Aorta (tissue), 5 donors: ENCODE results near the gene ZBTB40. TPM values are rescaled to one million over a fixed set of nuclear protein-coding genes. Genes with fewer than 3 reads are reported as not detected.

Experiments used
- ATAC-seq: fragments of 200-7000 bp; cut with Tn5 transposase; one replicate; pipeline ENCODE4 v1.9.1; 2022; ENCODE audit warnings: moderate library complexity; ENCODE audit not compliant: low FRiP score
- DNase-seq, 2 donors: peaks; one replicate each; pipeline ENCODE4 v3.0.0-alpha.2; 2020
- H3K27ac ChIP-seq, 2 donors: one replicate each; pipeline ENCODE4 v1.5.1; 2013; ENCODE audit warnings: low read length in 2 of 2, mild to moderate bottlenecking in 2 of 2, moderate library complexity in 2 of 2, control low read depth in 1 of 2, inconsistent platforms in 1 of 2, low read depth in 1 of 2
- H3K27me3 ChIP-seq, 2 donors: one replicate each; pipeline ENCODE4 v1.6.1; 2013; ENCODE audit warnings: control low read depth in 1 of 2, low read length in 1 of 2, mild to moderate bottlenecking in 1 of 2, moderate library complexity in 1 of 2; ENCODE audit not compliant: insufficient read depth in 2 of 2, control insufficient read depth in 1 of 2
- H3K36me3 ChIP-seq, 2 donors: one replicate each; pipeline ENCODE4 v1.6.1; 2013; ENCODE audit warnings: control low read depth in 1 of 2, low read length in 1 of 2, mild to moderate bottlenecking in 1 of 2; ENCODE audit not compliant: insufficient read depth in 2 of 2, control insufficient read depth in 1 of 2
- H3K4me1 ChIP-seq, 2 donors: one replicate each; pipeline ENCODE4 v1.6.1; 2013; ENCODE audit warnings: low read length in 2 of 2, control low read depth in 1 of 2, mild to moderate bottlenecking in 1 of 2, moderate library complexity in 1 of 2; ENCODE audit not compliant: insufficient read depth in 2 of 2, control insufficient read depth in 1 of 2
- H3K4me3 ChIP-seq, 2 donors: one replicate each; pipeline ENCODE4 v1.5.1; 2013; ENCODE audit warnings: low read length in 2 of 2, control low read depth in 1 of 2, mild to moderate bottlenecking in 1 of 2
- H3K9me3 ChIP-seq: one replicate; pipeline ENCODE4 v1.6.1; 2013; ENCODE audit warnings: mild to moderate bottlenecking, low read length; ENCODE audit not compliant: control insufficient read depth
- WGBS, 2 donors: extraction: QIAGEN DNeasy Blood & Tissue Kit; methylation state at CpG; one replicate each; pipeline ENCODE4 v1.1.7; 2013; 5-methylcytosine and 5-hydroxymethylcytosine counted together
- intact Hi-C, 2 donors: fragments of 100-400 bp; cut with DNase I; formaldehyde crosslinking; loops; one replicate each; pipeline versions ENCODE4 v1.14.2 to v1.15.0; 2022
- polyA plus RNA-seq, 2 donors: library from polyadenylated mRNA; stranded (reverse); fragments of 200-250 nt; gene quantifications; one replicate each; pipeline ENCODE4 v1.2.3, GENCODE V29; 2013
- total RNA-seq, 2 donors: library from RNA; stranded (reverse); fragmentation: NEBNext Ultra II Directional; extraction: Animal tissue kit (Norgen Biotek cat#: 25700); gene quantifications; one replicate each; pipeline ENCODE4 v1.2.1, GENCODE V29; 2021
- donor health status: healthy with polysubstance abuse.
- donor health status: Bipolar disorder and iron deficiency.
- donor health status: DM: no; HTN: no; CAD: no.
- donor health status: DM: no; HTN: no; CAD: no.
- donor health status: DM: yes; HTN: yes; CAD: no.

Gene ZBTB40
- total and polyA plus RNA-seq, 4 donors: 4.4 to 24.9 (median 20.2) TPM

GRCh38 chr1:22440582-22440981, 11.1 kb upstream of the ZBTB40 start:
- Histone ChIP-seq H3K36me3 (no peaks in the 10 kb centered on the region), H3K4me3 (no peak overlapping the region), H3K27ac (no peak overlapping the region), H3K4me1 (no peaks in the 10 kb centered on the region), H3K27me3 (no peaks in the 10 kb centered on the region), H3K9me3 (no peaks in the 10 kb centered on the region)
- ATAC-seq (no peak), DNase-seq (no peak)
- intact Hi-C loops: loop anchor here in 1 of 2 donors (10.0 kb wide), 2 partner anchors 54 to 94 kb away; no protein-coding TSS in a partner anchor

GRCh38 chr1:22442212-22442894, 9.3 kb upstream of the ZBTB40 start:
- intact Hi-C loops: loop anchor here in 1 of 2 donors (10.0 kb wide), 2 partner anchors 52 to 92 kb away; no protein-coding TSS in a partner anchor
- Histone ChIP-seq H3K27me3 (no peaks in the 10 kb centered on the region), H3K4me1 (no peaks in the 10 kb centered on the region), H3K9me3 (no peaks in the 10 kb centered on the region), H3K4me3 (no peak overlapping the region), H3K36me3 (no peaks in the 10 kb centered on the region), H3K27ac (no peak overlapping the region)
- 55 to 66% methylated on average over 5 of the region's 5 CpGs for WGBS, 2 donors
- no peak for DNase-seq
- no peak for ATAC-seq

GRCh38 chr1:22443332-22443731, 8.3 kb upstream of the ZBTB40 start:
- intact Hi-C loops: loop anchor here in 1 of 2 donors (10.0 kb wide), 2 partner anchors 51 to 91 kb away; no protein-coding TSS in a partner anchor
- Histone ChIP-seq H3K4me1 (no peaks in the 10 kb centered on the region), H3K4me3 (no peak overlapping the region), H3K9me3 (no peaks in the 10 kb centered on the region), H3K36me3 (no peaks in the 10 kb centered on the region), H3K27me3 (no peaks in the 10 kb centered on the region), H3K27ac (no peak overlapping the region)
- ATAC-seq (no peak), DNase-seq (no peak)
- WGBS, 2 donors: 90 to 92% methylated on average over 4 of the region's 4 CpGs

GRCh38 chr1:22444856-22445255, 6.8 kb upstream of the ZBTB40 start:
- H3K27me3 ChIP-seq: no peaks in the 10 kb centered on the region
- ATAC-seq: no peak
- H3K4me3 ChIP-seq: no peak overlapping the region
- H3K4me1 ChIP-seq: no peaks in the 10 kb centered on the region
- DNase-seq: no peak
- no peaks in the 10 kb centered on the region for H3K9me3 ChIP-seq
- intact Hi-C loops: loop anchor here in 1 of 2 donors (10.0 kb wide), 2 partner anchors 50 to 90 kb away; no protein-coding TSS in a partner anchor
- 93 to 96% methylated on average over 2 of the region's 2 CpGs for WGBS, 2 donors
- no peak overlapping the region for H3K27ac ChIP-seq
- H3K36me3 ChIP-seq: no peaks in the 10 kb centered on the region

GRCh38 chr1:22447621-22448111, 4.0 kb upstream of the ZBTB40 start:
- intact Hi-C loops: loop anchor here in 1 of 2 donors (10.0 kb wide), 2 partner anchors 47 to 87 kb away; no protein-coding TSS in a partner anchor
- ATAC-seq (no peak), DNase-seq (peak in 1 of 2 donors; percentile 64)
- Histone ChIP-seq H3K9me3 (no peaks in the 10 kb centered on the region), H3K27me3 (no peaks in the 10 kb centered on the region), H3K4me1 (no peaks in the 10 kb centered on the region), H3K27ac (peak overlapping the region in 1 of 2 donors; percentile 94), H3K4me3 (no peak overlapping the region), H3K36me3 (no peaks in the 10 kb centered on the region)
- WGBS, 2 donors: 10 to 11% methylated on average over 6 of the region's 6 CpGs

GRCh38 chr1:22449636-22450035, 2.0 kb upstream of the ZBTB40 start:
- no peak overlapping the region for H3K4me3 ChIP-seq
- no peaks in the 10 kb centered on the region for H3K9me3 ChIP-seq
- H3K4me1 ChIP-seq: no peaks in the 10 kb centered on the region
- no peaks in the 10 kb centered on the region for H3K36me3 ChIP-seq
- ATAC-seq (no peak), DNase-seq (no peak)
- intact Hi-C loops: loop anchor here (2.0 to 10.0 kb wide), 4 partner anchors 45 to 85 kb away; no protein-coding TSS in a partner anchor
- H3K27ac ChIP-seq: no peak overlapping the region
- no peaks in the 10 kb centered on the region for H3K27me3 ChIP-seq
- 94 to 96% methylated on average over 7 of the region's 7 CpGs for WGBS, 2 donors

GRCh38 chr1:22450351-22451021, 1.2 kb upstream of the ZBTB40 start:
- Histone ChIP-seq H3K4me3 (no peak overlapping the region), H3K4me1 (no peaks in the 10 kb centered on the region), H3K27ac (peak overlapping the region in 1 of 2 donors; percentile 25), H3K27me3 (no peaks in the 10 kb centered on the region), H3K36me3 (no peaks in the 10 kb centered on the region), H3K9me3 (no peaks in the 10 kb centered on the region)
- WGBS, 2 donors: 72 to 74% methylated on average over 12 of the region's 12 CpGs
- intact Hi-C loops: loop anchor here in 1 of 2 donors (2.0 to 5.0 kb wide), 2 partner anchors 60 to 77 kb away; no protein-coding TSS in a partner anchor
- ATAC-seq (no peak), DNase-seq (no peak)

GRCh38 chr1:22452481-22452957, 868 bp downstream of the ZBTB40 start:
- ATAC-seq (peak; percentile 75), DNase-seq (no peak)
- intact Hi-C loops: loop anchor here in 1 of 2 donors (5.0 kb wide), 1 partner anchor 75 kb away; no protein-coding TSS in a partner anchor
- Histone ChIP-seq H3K27ac (peak overlapping the region; percentile 68 to 87), H3K4me1 (peaks cover 0 to 1% of the 10 kb centered on the region in 2 donors), H3K4me3 (peak overlapping the region; percentile 94 to 97), H3K9me3 (no peaks in the 10 kb centered on the region), H3K36me3 (no peaks in the 10 kb centered on the region), H3K27me3 (no peaks in the 10 kb centered on the region)
- WGBS, 2 donors: 1 to 3% methylated on average over 12 of the region's 12 CpGs
